K562 (cell line): ENCODE measurements around the gene ZNF865. TPM values are rescaled to one million over a fixed set of nuclear protein-coding genes. Genes with fewer than 3 reads are reported as not detected.
A peak's percentile ranks its signal among the peaks of the same experiment; 100 is the strongest.

ENCODE experiments used
- CGGBP1 ChIP-seq: fragments of 250-450 bp; sonication (Bioruptor Pico); IDR thresholded peaks from 2 replicates; pipeline ENCODE4 v1.9.0; 2021; ENCODE audit warnings: mild to moderate bottlenecking
- CREB3 ChIP-seq: fragments of 450-650 bp; conservative IDR thresholded peaks from 2 replicates; pipeline ENCODE4 v1.6.1; 2016; ENCODE audit warnings: missing genetic modification characterization, low read depth, mild to moderate bottlenecking, missing compliant biosample characterization, moderate library complexity
- CREB3L1 ChIP-seq: fragments of 450-650 bp; IDR thresholded peaks from 2 replicates; pipeline ENCODE4 v1.6.1; 2014; ENCODE audit warnings: low read depth, mild to moderate bottlenecking, moderate library complexity, borderline replicate concordance
- ETS1 ChIP-seq: conservative IDR thresholded peaks from 2 replicates; pipeline ENCODE4 v1.6.1; 2011; ENCODE audit warnings: low read depth, mild to moderate bottlenecking, low read length; ENCODE audit not compliant: control insufficient read depth
- FIP1L1 ChIP-seq: fragments of 200-400 bp; formaldehyde crosslinking; IDR thresholded peaks from 2 replicates; pipeline ENCODE4 v1.6.1; 2018; ENCODE audit warnings: mild to moderate bottlenecking, low read depth, low read length; ENCODE audit not compliant: poor library complexity, severe bottlenecking
- JUND ChIP-seq, 2 experiments: IDR thresholded peaks; 2 replicates in 1 of 2; 3 replicates in 1 of 2; pipeline ENCODE4 v1.6.1; 2011; ENCODE audit warnings: borderline replicate concordance in 2 of 2, low read depth in 2 of 2, low read length in 2 of 2, improper control_type of control experiment in 1 of 2, missing biosample characterization in 1 of 2, missing genetic modification characterization in 1 of 2, missing genetic modification reagents in 1 of 2
- KLF6 ChIP-seq: fragments of 250-450 bp; sonication (Bioruptor Pico); IDR thresholded peaks from 2 replicates; pipeline ENCODE4 v1.4.0; 2020; ENCODE audit warnings: mild to moderate bottlenecking, moderate library complexity, borderline replicate concordance
- MXD1 ChIP-seq: fragments of 250-450 bp; sonication (Bioruptor Pico); IDR thresholded peaks from 2 replicates; pipeline ENCODE4 v1.8.0; 2021; ENCODE audit warnings: borderline replicate concordance, mild to moderate bottlenecking, moderate library complexity; ENCODE audit not compliant: poor library complexity, severe bottlenecking
- NCOA4 ChIP-seq: fragments of 450-650 bp; IDR thresholded peaks from 2 replicates; pipeline ENCODE4 v1.6.1; 2018; ENCODE audit warnings: mild to moderate bottlenecking; ENCODE audit not compliant: partially characterized antibody
- RAD51 ChIP-seq: fragments of 450-650 bp; IDR thresholded peaks from 2 replicates; pipeline ENCODE4 v1.7.1; 2016; ENCODE audit warnings: low read depth, mild to moderate bottlenecking, borderline replicate concordance
- RCOR1 ChIP-seq, 2 experiments: IDR thresholded peaks; 2 replicates each; pipeline ENCODE4 v1.6.1; 2012; ENCODE audit warnings: low read depth in 2 of 2, low read length in 2 of 2, borderline replicate concordance in 1 of 2, improper control_type of control experiment in 1 of 2
- SETDB1 ChIP-seq: IDR thresholded peaks from one replicate; pipeline ENCODE4 v1.6.1; 2012; ENCODE audit warnings: low read length, control low read depth, inconsistent platforms
- USF2 ChIP-seq: sonication (generic); formaldehyde crosslinking; IDR thresholded peaks from 2 replicates; pipeline ENCODE4 v1.5.0; 2020; ENCODE audit warnings: missing genetic modification reagents
- ZNF41 ChIP-seq: fragments of 250-450 bp; sonication (Bioruptor Pico); conservative IDR thresholded peaks from 2 replicates; pipeline ENCODE4 v1.4.0; 2020; ENCODE audit warnings: mild to moderate bottlenecking
- ZNF518B ChIP-seq: fragments of 250-450 bp; sonication (Bioruptor Pico); IDR thresholded peaks from 2 replicates; pipeline ENCODE4 v1.5.0; 2021; ENCODE audit warnings: mild to moderate bottlenecking, moderate library complexity
- ZNF780A ChIP-seq: fragments of 250-450 bp; sonication (Bioruptor Pico); IDR thresholded peaks from 2 replicates; pipeline ENCODE4 v1.5.0; 2021; ENCODE audit warnings: mild to moderate bottlenecking
- ZSCAN29 ChIP-seq: fragments of 450-650 bp; IDR thresholded peaks from 2 replicates; pipeline ENCODE4 v1.6.1; 2017
- polyA plus RNA-seq, 8 experiments: library from polyadenylated mRNA; depleted of rRNA in 4 of 8; stranded (reverse) in 5 of 8; unstranded in 3 of 8; fragments of >200 nt; fragmentation: Nextera tagmentation in 2 of 8; fragmentation: Illumina TruSeq in 1 of 8; extraction: Ambion mirVana in 2 of 8; extraction: Trizol in 1 of 8; gene quantifications; 2 replicates each; pipeline versions ENCODE4 v1.2.1 to v1.2.3, GENCODE V29; 2011 to 2014; ENCODE audit warnings: inconsistent platforms in 1 of 8, missing spikeins in 1 of 8
- total RNA-seq, 7 experiments: library from RNA; depleted of rRNA in 6 of 7; stranded (reverse); fragments of >200 nt in 6 of 7; fragmentation: Illumina TruSeq in 2 of 7; extraction: Trizol in 2 of 7; gene quantifications; 2 replicates each; pipeline versions ENCODE4 v1.2.1 to v1.2.3, GENCODE V29; 2011 to 2021; ENCODE audit warnings: low replicate concordance in 1 of 7

Gene ZNF865
- total and polyA plus RNA-seq, 9 of the 15 experiments (the other 6 are each of a cell fraction or from before 2014, with no cell fraction given): 0.40 to 18.8 (median 1.6) TPM; not detected in 2

- TF ChIP-seq MXD1 (CRISPR knock-in tag): no peak
- no peak for TF ChIP-seq CGGBP1
- TF ChIP-seq KLF6 (CRISPR knock-in tag): peak; percentile 46; the same call in 1 of the 2 replicates
- no peak for TF ChIP-seq ZNF780A (CRISPR knock-in tag)
- TF ChIP-seq FIP1L1: no peak
- no peak for TF ChIP-seq RCOR1 (IDR thresholded peaks at IDR 0.05; ENCODE audit: borderline replicate concordance in 1 of 2, low read depth in 2 of 2, low read length in 2 of 2)
- 0 out of 2 replicates have a peak, but pooled peaks have one; percentile 23 for TF ChIP-seq JUND (IDR thresholded peaks at IDR 0.05; ENCODE audit: borderline replicate concordance, low read depth, low read length)
- TF ChIP-seq JUND (tag; IDR thresholded peaks at IDR 0.05; ENCODE audit: borderline replicate concordance, low read depth, low read length): 0 out of 3 replicates have a peak, but pooled peaks have one; percentile 25
- no peak for TF ChIP-seq SETDB1
- no peak for TF ChIP-seq ZNF41 (CRISPR knock-in tag)
- TF ChIP-seq CREB3L1: peak; percentile 98
- no peak for TF ChIP-seq ZSCAN29
- peak; percentile 49; the same call in 1 of the 2 replicates for TF ChIP-seq ETS1
- TF ChIP-seq NCOA4: no peak
- peak; percentile 71 for TF ChIP-seq USF2 (CRISPR knock-in tag)
- 0 out of 2 replicates have a peak, but pooled peaks have one; percentile 33 for TF ChIP-seq RAD51
- no peak; the same call in 1 of the 2 replicates for TF ChIP-seq CREB3 (tag)
- TF ChIP-seq ZNF518B (CRISPR knock-in tag): no peak
Measured at GRCh38 chr19:55640043-55640576, 34.7 kb downstream of the ZNF865 start (continued).
